Measurements from ENCODE around the gene CGREF1. TPM values are rescaled to one million over a fixed set of nuclear protein-coding genes. Genes with fewer than 3 reads are reported as not detected.
A peak's percentile ranks its signal among the peaks of the same experiment; 100 is the strongest.

The CGREF1 gene
- total and polyA plus RNA-seq, 4 donors: 0.98 to 16.1 (median 11.7) TPM

GRCh38 chr2:27127883-27128667 is 9.1 kb upstream of the CGREF1 start:
- Histone ChIP-seq H3K9me3 (ENCODE audit: control insufficient read depth in 4 of 4, low read length in 3 of 4) (no peaks in the 10 kb centered on the region), H3K4me1 (ENCODE audit: control insufficient read depth in 4 of 4, insufficient read depth in 4 of 4, low read length in 3 of 4) (peaks cover 3 to 29% (median 20%) of the 10 kb centered on the region in 4 donors), H3K9ac (ENCODE audit: low read depth in 1 of 2, low read length in 2 of 2) (no peak overlapping the region), H3K27me3 (ENCODE audit: control insufficient read depth in 4 of 4, insufficient read depth in 4 of 4, low read length in 3 of 4) (no peaks in the 10 kb centered on the region), H3K36me3 (ENCODE audit: control insufficient read depth in 4 of 4, insufficient read depth in 3 of 4, low read depth in 1 of 4, low read length in 3 of 4) (peaks cover 13 to 32% (median 24%) of the 10 kb centered on the region in 4 donors), H3K4me3 (ENCODE audit: low read depth in 1 of 3, low read length in 3 of 3) (no peak overlapping the region), H3K27ac (ENCODE audit: low read depth in 1 of 2, low read length in 2 of 2) (no peak overlapping the region)
- no peak for DNase-seq (ENCODE audit: low spot score)
- TF ChIP-seq FOXA1 (IDR thresholded peaks at IDR 0.05) (no peak), ATF3 (IDR thresholded peaks at IDR 0.05) (no peak), RXRA (IDR thresholded peaks at IDR 0.05) (no peak), RAD21 (IDR thresholded peaks at IDR 0.05) (no peak), REST (IDR thresholded peaks at IDR 0.05) (no peak), GABPA (IDR thresholded peaks at IDR 0.05 in 1 of 2, conservative IDR thresholded peaks at IDR 0.05 in 1 of 2) (no peak), EGR1 (IDR thresholded peaks at IDR 0.05; ENCODE audit: low read depth in 2 of 2) (no peak), TAF1 (conservative IDR thresholded peaks at IDR 0.05) (no peak), HNF4A (conservative IDR thresholded peaks at IDR 0.05) (no peak), HNF4G (IDR thresholded peaks at IDR 0.05) (no peak), YY1 (IDR thresholded peaks at IDR 0.05) (no peak), FOXA2 (IDR thresholded peaks at IDR 0.05) (no peak), JUND (IDR thresholded peaks at IDR 0.05) (no peak)
- WGBS: 92% methylated on average over 9 of the region's 9 CpGs

GRCh38 chr2:27126252-27126710 is 7.4 kb upstream of the CGREF1 start:
- Histone ChIP-seq H3K9ac (ENCODE audit: low read depth in 1 of 2, low read length in 2 of 2) (no peak overlapping the region), H3K9me3 (ENCODE audit: control insufficient read depth in 4 of 4, low read length in 3 of 4) (no peaks in the 10 kb centered on the region), H3K36me3 (ENCODE audit: control insufficient read depth in 4 of 4, insufficient read depth in 3 of 4, low read depth in 1 of 4, low read length in 3 of 4) (peaks cover 3 to 19% (median 15%) of the 10 kb centered on the region in 4 donors), H3K4me1 (ENCODE audit: control insufficient read depth in 4 of 4, insufficient read depth in 4 of 4, low read length in 3 of 4) (peaks cover 0 to 27% (median 15%) of the 10 kb centered on the region in 4 donors), H3K27ac (ENCODE audit: low read depth in 1 of 2, low read length in 2 of 2) (peak overlapping the region; percentile 53 to 67), H3K27me3 (ENCODE audit: control insufficient read depth in 4 of 4, insufficient read depth in 4 of 4, low read length in 3 of 4) (no peaks in the 10 kb centered on the region), H3K4me3 (ENCODE audit: low read depth in 1 of 3, low read length in 3 of 3) (no peak overlapping the region)
- DNase-seq (ENCODE audit: low spot score): no peak
- TF ChIP-seq EGR1 (IDR thresholded peaks at IDR 0.05; ENCODE audit: low read depth in 2 of 2) (no peak), ZBTB33 (IDR thresholded peaks at IDR 0.05) (no peak), GABPA (IDR thresholded peaks at IDR 0.05 in 1 of 2, conservative IDR thresholded peaks at IDR 0.05 in 1 of 2) (no peak), YY1 (IDR thresholded peaks at IDR 0.05) (no peak), HNF4G (IDR thresholded peaks at IDR 0.05) (peak; percentile 89), SP1 (IDR thresholded peaks at IDR 0.05) (peak; percentile 77), CTCF (IDR thresholded peaks at IDR 0.05; ENCODE audit: low read depth, low read length, missing input control) (no peak), RAD21 (IDR thresholded peaks at IDR 0.05) (no peak), FOXA2 (IDR thresholded peaks at IDR 0.05) (no peak), FOXA1 (IDR thresholded peaks at IDR 0.05) (no peak), TAF1 (conservative IDR thresholded peaks at IDR 0.05) (no peak), MAX (IDR thresholded peaks at IDR 0.05) (peak; percentile 43), JUND (IDR thresholded peaks at IDR 0.05) (peak in 1 of 2 donors; percentile 74), RXRA (IDR thresholded peaks at IDR 0.05) (peak; percentile 85 to 91), ATF3 (IDR thresholded peaks at IDR 0.05) (no peak), HNF4A (conservative IDR thresholded peaks at IDR 0.05) (peak; percentile 93 to 97), NR2F2 (IDR thresholded peaks at IDR 0.05) (no peak), REST (IDR thresholded peaks at IDR 0.05) (peak; percentile 14)
- 25% methylated on average over 5 of the region's 5 CpGs for WGBS
